H1 (cell line): ENCODE results near the gene RPS15. TPM values are rescaled to one million over a fixed set of nuclear protein-coding genes. Genes with fewer than 3 reads are reported as not detected.

Source experiments
- CTCF ChIA-PET: fragments of 300-600 bp; sonication (Branson Sonifier 250); formaldehyde crosslinking; loops from one replicate; lab custom pipeline; 2021; ENCODE audit not compliant: partially characterized antibody; lab: Charles Lee
- POLR2A ChIA-PET: fragments of 300-600 bp; sonication (Branson Sonifier 250); formaldehyde crosslinking; loops from one replicate; lab custom pipeline; 2021; ENCODE audit warnings: inconsistent platforms; ENCODE audit not compliant: partially characterized antibody; lab: Charles Lee
- DNase-seq, 2 experiments: peaks; one replicate each; pipeline versions ENCODE4 v3.0.0 to v3.0.0-alpha.2; 2010 to 2022; ENCODE audit warnings: low spot score in 2 of 2, low read depth in 1 of 2, mixed read lengths in 1 of 2
- FAIRE-seq: peaks from 2 replicates; lab custom pipeline; 2011; peaks lifted over from hg19 to GRCh38; lab: Jason Lieb, UNC
- H2AFZ ChIP-seq: 2 replicates; pipeline ENCODE4 v1.8.1; 2012; ENCODE audit warnings: low read length, inconsistent platforms
- H2AK5ac ChIP-seq: 2 replicates; pipeline ENCODE4 v1.6.1; 2013; ENCODE audit warnings: low read depth, low read length
- H2BK120ac ChIP-seq: replicated peaks from 2 replicates; pipeline ENCODE3; 2013; ENCODE audit warnings: low read depth, low read length, inconsistent platforms
- H2BK12ac ChIP-seq: 2 replicates; pipeline ENCODE4 v1.6.1; 2013; ENCODE audit warnings: low read depth, low read length
- H2BK15ac ChIP-seq: 2 replicates; pipeline ENCODE4 v1.6.1; 2013; ENCODE audit warnings: low read length
- H2BK20ac ChIP-seq: 2 replicates; pipeline ENCODE4 v1.6.1; 2013; ENCODE audit warnings: low read length
- H2BK5ac ChIP-seq: 2 replicates; pipeline ENCODE4 v1.6.1; 2013; ENCODE audit warnings: low read depth, low read length
- H3K14ac ChIP-seq: 2 replicates; pipeline ENCODE4 v1.6.1; 2013; ENCODE audit warnings: inconsistent platforms; ENCODE audit not compliant: insufficient read length
- H3K18ac ChIP-seq: 2 replicates; pipeline ENCODE4 v1.6.1; 2013; ENCODE audit warnings: low read length; ENCODE audit errors: extremely low read depth
- H3K23ac ChIP-seq: 2 replicates; pipeline ENCODE4 v1.6.1; 2013; ENCODE audit warnings: inconsistent platforms; ENCODE audit not compliant: insufficient read length
- H3K23me2 ChIP-seq: 2 replicates; pipeline ENCODE4 v1.6.1; 2013; ENCODE audit warnings: low read depth, low read length
- H3K27ac ChIP-seq: 2 replicates; pipeline ENCODE4 v1.6.1; 2011; ENCODE audit warnings: low read depth, low read length, inconsistent platforms
- H3K27me3 ChIP-seq, 4 experiments: replicated peaks in 1 of 4; 1 replicate in 1 of 4; 2 replicates in 3 of 4; pipeline versions ENCODE4 v1.6.1 to v1.8.1; 2011 to 2013; ENCODE audit warnings: low read length in 3 of 4, mild to moderate bottlenecking in 3 of 4, inconsistent platforms in 2 of 4, mixed read lengths in 2 of 4, moderate library complexity in 1 of 4; ENCODE audit not compliant: control insufficient read depth in 3 of 4, insufficient read depth in 3 of 4; ENCODE audit errors: extremely low read depth in 1 of 4
- H3K36me3 ChIP-seq, 4 experiments: 2 replicates each; pipeline versions ENCODE4 v1.6.1 to v1.8.1; 2011 to 2013; ENCODE audit warnings: mild to moderate bottlenecking in 4 of 4, low read length in 3 of 4, moderate library complexity in 2 of 4, control low read depth in 1 of 4, inconsistent platforms in 1 of 4; ENCODE audit not compliant: insufficient read depth in 4 of 4, control insufficient read depth in 2 of 4
- H3K4ac ChIP-seq: replicated peaks from 2 replicates; pipeline ENCODE3; 2013; ENCODE audit warnings: low read length, low read depth, mixed read lengths, inconsistent platforms; ENCODE audit not compliant: insufficient read length
- H3K4me1 ChIP-seq, 4 experiments: replicated peaks in 1 of 4; 1 replicate in 1 of 4; 2 replicates in 3 of 4; pipeline versions ENCODE4 v1.6.1 to v1.8.1; 2011 to 2013; ENCODE audit warnings: low read length in 3 of 4, inconsistent platforms in 2 of 4, mixed read lengths in 1 of 4; ENCODE audit not compliant: insufficient read depth in 4 of 4, control insufficient read depth in 3 of 4
- H3K4me2 ChIP-seq, 2 experiments: 2 replicates each; pipeline versions ENCODE4 v1.6.1 to v1.8.1; 2011 to 2013; ENCODE audit warnings: low read depth in 2 of 2, low read length in 2 of 2, control low read depth in 1 of 2, inconsistent platforms in 1 of 2, mild to moderate bottlenecking in 1 of 2; ENCODE audit not compliant: insufficient read depth in 1 of 2
- H3K4me3 ChIP-seq, 4 experiments: fragments of 200-600, 300-600 bp in 1 of 4; sonication (generic), shearing (Covaris generic), sonication (Bioruptor Twin) in 1 of 4; 2 replicates each; pipeline versions ENCODE4 v1.5.1 to v1.8.1; 2011 to 2016; ENCODE audit warnings: low read length in 4 of 4, low read depth in 3 of 4, control low read depth in 2 of 4, inconsistent platforms in 2 of 4, mild to moderate bottlenecking in 2 of 4, mixed read lengths in 1 of 4, moderate library complexity in 1 of 4; ENCODE audit not compliant: insufficient read depth in 2 of 4; ENCODE audit errors: extremely low read depth in 1 of 4
- H3K56ac ChIP-seq: replicated peaks from 2 replicates; pipeline ENCODE3; 2013; ENCODE audit warnings: low read depth, mild to moderate bottlenecking, mixed read lengths, low read length, inconsistent platforms; ENCODE audit not compliant: insufficient read length
- H3K79me1 ChIP-seq: 2 replicates; pipeline ENCODE4 v1.6.1; 2013; ENCODE audit warnings: low read depth, low read length, control low read depth
- H3K79me2 ChIP-seq, 2 experiments: 2 replicates each; pipeline versions ENCODE4 v1.6.1 to v1.8.1; 2012 to 2013; ENCODE audit warnings: low read length in 2 of 2, mild to moderate bottlenecking in 2 of 2, inconsistent platforms in 1 of 2; ENCODE audit not compliant: insufficient read depth in 2 of 2, control insufficient read depth in 1 of 2
- H3K9ac ChIP-seq, 4 experiments: replicated peaks in 1 of 4; 1 replicate in 1 of 4; 2 replicates in 3 of 4; pipeline versions ENCODE4 v1.6.1 to v1.8.1; 2011 to 2013; ENCODE audit warnings: low read depth in 3 of 4, low read length in 3 of 4, control low read depth in 2 of 4, mild to moderate bottlenecking in 2 of 4, moderate library complexity in 2 of 4, inconsistent platforms in 1 of 4; ENCODE audit errors: extremely low read depth in 1 of 4
- H3K9me3 ChIP-seq, 2 experiments: 2 replicates each; pipeline versions ENCODE4 v1.6.1 to v1.8.1; 2012 to 2013; ENCODE audit warnings: mild to moderate bottlenecking in 2 of 2, moderate library complexity in 2 of 2, control low read depth in 1 of 2, inconsistent platforms in 1 of 2, low read depth in 1 of 2, low read length in 1 of 2, mixed read lengths in 1 of 2; ENCODE audit not compliant: insufficient read depth in 2 of 2
- H4K20me1 ChIP-seq, 2 experiments: replicated peaks in 1 of 2; 2 replicates each; pipeline versions ENCODE3 to v1.8.1; 2011 to 2013; ENCODE audit warnings: inconsistent platforms in 2 of 2, low read length in 2 of 2, mild to moderate bottlenecking in 1 of 2; ENCODE audit not compliant: insufficient read depth in 2 of 2, control insufficient read depth in 1 of 2
- H4K5ac ChIP-seq: 2 replicates; pipeline ENCODE4 v1.6.1; 2013; ENCODE audit warnings: low read length, low read depth, mixed read lengths, inconsistent platforms; ENCODE audit not compliant: insufficient read length
- H4K8ac ChIP-seq: 2 replicates; pipeline ENCODE4 v1.8.0; 2013; ENCODE audit warnings: mild to moderate bottlenecking, moderate library complexity, low read length, inconsistent platforms; ENCODE audit not compliant: insufficient read depth; ENCODE audit errors: extremely low read depth
- H4K91ac ChIP-seq: replicated peaks from 2 replicates; pipeline ENCODE3; 2013; ENCODE audit warnings: low read length, mixed read lengths, inconsistent platforms; ENCODE audit not compliant: insufficient read length
- E2F6 ChIP-seq: IDR thresholded peaks from 2 replicates; pipeline ENCODE4 v1.6.1; 2012; ENCODE audit warnings: inconsistent platforms
- GABPA ChIP-seq: IDR thresholded peaks from 2 replicates; pipeline ENCODE4 v1.6.1; 2011; ENCODE audit warnings: mild to moderate bottlenecking, low read length, moderate library complexity, borderline replicate concordance; ENCODE audit not compliant: insufficient read depth
- KDM1A ChIP-seq: fragments of 200-600, 300-600 bp; sonication (generic); IDR thresholded peaks from 2 replicates; pipeline ENCODE4 v1.7.1; 2016; ENCODE audit warnings: mild to moderate bottlenecking, low read length, borderline replicate concordance
- MAFK ChIP-seq: IDR thresholded peaks from 2 replicates; pipeline ENCODE4 v1.6.1; 2012; ENCODE audit warnings: low read depth, mild to moderate bottlenecking, improper control_type of control experiment, low read length
- MAX ChIP-seq: IDR thresholded peaks from 2 replicates; pipeline ENCODE4 v1.6.1; 2012; ENCODE audit warnings: inconsistent platforms
- SIN3A ChIP-seq, 2 experiments: IDR thresholded peaks in 1 of 2; conservative IDR thresholded peaks in 1 of 2; 2 replicates each; pipeline ENCODE4 v1.6.1; 2011 to 2012; ENCODE audit warnings: low read length in 2 of 2, improper control_type of control experiment in 1 of 2, low read depth in 1 of 2, mild to moderate bottlenecking in 1 of 2
- SP1 ChIP-seq: IDR thresholded peaks from 2 replicates; pipeline ENCODE4 v1.6.1; 2011; ENCODE audit warnings: low read depth, low read length
- SP4 ChIP-seq: IDR thresholded peaks from 2 replicates; pipeline ENCODE4 v1.6.1; 2012; ENCODE audit warnings: low read length, inconsistent platforms
- TAF1 ChIP-seq: IDR thresholded peaks from 2 replicates; pipeline ENCODE4 v1.6.1; 2011; ENCODE audit warnings: mild to moderate bottlenecking, low read depth, low read length
- TBP ChIP-seq: IDR thresholded peaks from 2 replicates; pipeline ENCODE4 v1.6.1; 2011; ENCODE audit warnings: low read depth, low read length, improper control_type of control experiment
- WGBS, 2 experiments: shearing (Covaris generic) in 1 of 2; methylation state at CpG; one replicate each; pipeline versions ENCODE4 v1.1.6 to v1.1.7; 2013 to 2015; ENCODE audit warnings: low lambda C conversion rate in 2 of 2, mixed read lengths in 2 of 2, inconsistent platforms in 1 of 2, low coverage in 1 of 2, missing lambda C conversion rate in 1 of 2; ENCODE audit not compliant: insufficient replicate concordance in 2 of 2, insufficient coverage in 1 of 2, insufficient read length in 1 of 2; ENCODE audit errors: extremely low coverage in 1 of 2, missing lambda C conversion rate in 1 of 2; 5-methylcytosine and 5-hydroxymethylcytosine counted together
- polyA plus RNA-seq, 7 experiments: library from polyadenylated mRNA; depleted of rRNA in 3 of 7; stranded (reverse) in 5 of 7; unstranded in 2 of 7; fragments of >200 nt in 5 of 7; fragments of 200-250 nt in 2 of 7; gene quantifications; 1 replicate in 5 of 7; 2 replicates in 1 of 7; 4 replicates in 1 of 7; pipeline versions ENCODE4 v1.2.1 to v1.2.3, GENCODE V29; 2011 to 2013; ENCODE audit warnings: missing spikeins in 2 of 7, mixed read lengths in 2 of 7
- total RNA-seq: library from RNA; stranded (reverse); fragmentation: NEBNext Ultra II Directional; extraction: Animal tissue kit (Norgen Biotek cat#: 25700); gene quantifications from 2 replicates; pipeline ENCODE4 v1.2.1, GENCODE V29; 2021

Gene RPS15
- total and polyA plus RNA-seq, 2 of the 8 experiments (the other 6 are each of a cell fraction or from before 2014, with no cell fraction given): 1,562 to 3,890 TPM

- Histone ChIP-seq H4K8ac (peak overlapping the region; percentile 62; the same call in 1 of the 2 replicates), H3K23ac (no peak overlapping the region), H3K79me2 (no peaks in the 10 kb centered on the region), H3K18ac (no peak overlapping the region), H2BK12ac (peak overlapping the region; percentile 50; the same call in 1 of the 2 replicates), H4K5ac (no peak overlapping the region), H3K23me2 (peaks cover 3% of the 10 kb centered on the region; the same call in 1 of the 2 replicates), H3K27ac (no peak overlapping the region), H2BK5ac (no peak overlapping the region), H3K79me1 (no peaks in the 10 kb centered on the region; the same call in 1 of the 2 replicates), H2BK15ac (no peak overlapping the region), H4K91ac (no peak overlapping the region), H3K4me1 (peaks cover 0 to 32% (median 27%) of the 10 kb centered on the region in 4 experiments; a peak in 6 of 7 replicates), H3K36me3 (peaks cover 0 to 2% (median 0%) of the 10 kb centered on the region in 4 experiments; a peak in 2 of 8 replicates), H2BK20ac (no peak overlapping the region), H4K20me1 (peaks cover 9 to 10% of the 10 kb centered on the region in 2 experiments), H3K9ac (no peak overlapping the region), H2BK120ac (no peak overlapping the region), H2AFZ (no peak overlapping the region), H3K4me3 (peak overlapping the region in 2 of 4 experiments; percentile 1 to 54; a peak in 3 of 8 replicates), H3K4me2 (peak overlapping the region; percentile 33 to 60), H3K27me3 (peaks cover 6 to 25% (median 20%) of the 10 kb centered on the region in 4 experiments), H3K9me3 (no peaks in the 10 kb centered on the region), H2AK5ac (no peak overlapping the region), H3K56ac (no peak overlapping the region), H3K4ac (no peak overlapping the region), H3K14ac (no peak overlapping the region)
- WGBS, 2 experiments: 26% methylated on average over 28 of the region's 42 CpGs; no CpG with 5 or more reads in 1 of the 2 experiments
- DNase-seq (peak; percentile 90 to 97), FAIRE-seq (peak; percentile 98)
- POLR2A ChIA-PET: interaction anchor here (0.6 to 9.4 kb wide), 8 partner anchors 12 to 186 kb away, joined by 3 to 109 read pairs (median 4); partner anchors contain the start of gene CIRBP
- CTCF ChIA-PET: interaction anchor here (0.6 to 6.9 kb wide), 12 partner anchors 11 to 411 kb away, joined by 3 to 54 read pairs (median 3); no protein-coding TSS in a partner anchor
- 0 out of 2 replicates have a peak, but pooled peaks have one; percentile 31 for TF ChIP-seq TBP
- peak; percentile 71 for TF ChIP-seq E2F6
- TF ChIP-seq SIN3A (conservative IDR thresholded peaks at IDR 0.05 in 1 of 2, IDR thresholded peaks at IDR 0.05 in 1 of 2; ENCODE audit: low read depth in 1 of 2, low read length in 2 of 2): no peak
- TF ChIP-seq SP1: peak; percentile 32; the same call in 1 of the 2 replicates
- TF ChIP-seq GABPA: no peak
- TF ChIP-seq KDM1A: peak; percentile 11; the same call in 1 of the 2 replicates
- TF ChIP-seq SP4: peak; percentile 72; the same call in 1 of the 2 replicates
- TF ChIP-seq TAF1: peak; percentile 39; the same call in 1 of the 2 replicates
- TF ChIP-seq MAX: peak; percentile 67
- no peak for TF ChIP-seq MAFK
Observed at GRCh38 chr19:1455336-1456120, 17.3 kb downstream of the RPS15 start.
